22Rv1 (cell line): ENCODE data around the gene C6orf47.

ENCODE experiments used
- H3K27ac ChIP-seq: fragments of 450-650 bp; 2 replicates; pipeline ENCODE4 v1.5.1; 2017
- CTCF ChIP-seq: fragments of 450-650 bp; IDR thresholded peaks from 2 replicates; pipeline ENCODE4 v1.5.1; 2017; ENCODE audit warnings: mild to moderate bottlenecking
- ZFX ChIP-seq: fragments of 450-650 bp; IDR thresholded peaks from 2 replicates; pipeline ENCODE4 v1.6.1; 2017; ENCODE audit warnings: antibody characterized with exemption, borderline replicate concordance

Gene C6orf47

DNA sequence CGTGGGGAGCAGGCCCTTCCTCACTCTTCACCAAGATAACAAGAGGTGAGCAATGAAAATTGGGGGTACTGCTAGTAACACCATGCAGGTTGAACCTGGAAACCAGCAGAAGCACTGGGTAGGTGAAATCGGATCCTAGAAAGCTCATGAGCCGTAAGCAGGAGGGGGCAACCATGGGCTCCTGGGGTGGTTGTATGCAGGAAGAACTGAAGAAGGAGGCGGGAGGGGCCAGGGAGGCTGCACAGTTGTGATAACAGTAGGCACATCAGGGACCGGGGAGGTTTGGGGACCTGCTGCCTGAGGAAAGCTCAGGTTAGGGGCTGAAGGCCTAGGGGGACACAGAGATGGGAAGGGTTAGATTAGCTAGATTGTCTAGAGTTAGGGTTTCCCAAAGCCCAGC is 25.9 kb upstream of the C6orf47 start:
- H3K27ac ChIP-seq, result no peak overlapping the region
- TF ChIP-seq CTCF, result no peak
- TF ChIP-seq ZFX, result no peak

DNA sequence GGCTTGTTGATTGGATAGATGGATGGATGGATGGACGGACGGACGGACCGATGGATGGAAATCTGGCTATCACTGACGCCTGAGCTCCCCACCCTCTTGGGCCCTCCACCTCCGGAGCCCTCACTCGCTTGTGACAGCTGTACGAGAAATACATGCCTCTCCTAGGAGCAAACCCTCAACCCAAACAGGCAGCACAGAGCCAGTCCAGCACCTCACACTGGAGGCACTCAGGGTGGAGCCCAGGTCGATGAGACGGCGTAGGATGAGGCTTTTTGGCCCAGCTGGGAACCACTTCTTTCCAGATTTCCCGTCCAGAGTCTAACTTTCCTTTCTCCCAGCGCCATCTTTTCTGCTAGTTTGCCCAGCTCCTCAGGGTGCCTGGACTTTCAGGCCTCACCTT is 23.0 kb upstream of the C6orf47 start:
- TF ChIP-seq ZFX (no peak), CTCF (no peak)
- H3K27ac ChIP-seq, result no peak overlapping the region

GRCh38 chr6:31681135-31681671 is 20.6 kb upstream of the C6orf47 start:
- peak overlapping the region; percentile 31; the same call in 1 of the 2 replicates for H3K27ac ChIP-seq
- TF ChIP-seq CTCF, result no peak

DNA sequence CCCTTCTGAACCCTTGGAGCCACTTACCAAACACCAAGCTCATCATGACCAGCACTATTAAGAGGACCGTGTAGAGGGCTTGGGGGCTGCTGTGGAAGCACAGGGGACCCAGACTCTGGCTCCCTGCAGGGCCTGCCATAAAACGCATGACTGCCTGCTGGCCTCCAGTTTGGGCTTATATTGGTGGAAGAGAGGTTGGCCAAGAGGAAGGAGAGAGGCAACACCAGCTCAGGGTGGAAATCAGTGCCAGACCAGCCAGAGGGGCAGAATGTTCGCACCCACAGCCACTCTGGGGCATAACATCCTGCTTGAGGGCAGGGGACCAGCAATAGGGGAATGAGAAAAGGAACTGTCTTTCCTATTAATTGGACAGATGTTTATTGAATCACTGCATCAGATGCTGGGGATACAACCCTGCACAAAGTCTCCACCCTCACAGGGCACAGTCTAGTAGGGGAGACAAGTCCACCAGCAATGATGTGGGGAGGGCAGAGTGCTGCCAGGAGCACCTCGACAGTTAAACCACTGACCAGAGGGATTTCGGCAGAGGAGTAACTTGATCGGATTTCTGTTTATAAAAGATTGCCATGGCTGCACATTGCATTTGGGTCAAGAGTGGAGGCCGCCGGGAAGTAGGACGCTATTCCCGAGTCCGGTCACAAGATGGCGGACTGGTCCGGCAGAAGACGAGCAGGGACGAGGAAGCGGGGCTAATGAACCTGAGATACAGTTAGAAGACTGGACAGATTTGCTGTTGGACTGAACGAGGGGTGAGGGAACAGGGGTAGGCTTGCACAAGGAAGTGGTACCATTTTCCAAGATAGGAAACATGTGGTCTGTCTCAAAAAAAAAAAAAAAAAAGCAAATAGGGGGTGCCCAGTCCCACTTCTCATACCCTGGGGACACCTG is 19.9 kb upstream of the C6orf47 start, which contains the start of gene LY6G5C:
Gene LY6G5C (minus strand): TSS at position 842 of the 909 bp plus-strand sequence. CDS start 694 bp downstream, at position 148.
- H3K27ac ChIP-seq, result peak within 1 kb of the TSS; percentile 31; the same call in 1 of the 2 replicates
- no peak for TF ChIP-seq ZFX
- TF ChIP-seq CTCF, result peak; percentile 79

DNA sequence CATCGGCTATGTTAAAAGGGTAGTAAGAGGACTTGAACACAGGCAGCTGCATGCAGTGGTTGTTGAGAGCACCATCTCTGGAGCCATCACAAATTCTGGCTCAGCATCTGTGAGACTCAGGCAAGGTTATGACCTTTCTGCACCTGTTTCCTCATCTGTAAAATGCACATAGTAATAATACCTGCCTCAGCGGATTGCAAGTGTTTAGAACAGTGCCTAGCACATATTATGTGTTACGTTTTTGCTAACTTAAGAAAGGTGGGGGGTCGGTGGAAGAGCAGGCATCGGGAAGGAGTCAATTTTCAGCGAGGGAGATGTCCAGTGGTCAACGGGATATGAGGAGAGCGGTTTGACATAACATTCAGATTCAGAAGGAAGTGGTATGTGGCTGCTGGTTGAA is 17.4 kb upstream of the C6orf47 start:
- H3K27ac ChIP-seq, result no peak overlapping the region
- TF ChIP-seq ZFX (no peak), CTCF (no peak)

GRCh38 chr6:31676904-31677303 is 16.3 kb upstream of the C6orf47 start:
- TF ChIP-seq CTCF (no peak), ZFX (no peak)

GRCh38 chr6:31676322-31676903 is 15.8 kb upstream of the C6orf47 start:
- no peak overlapping the region for H3K27ac ChIP-seq
- TF ChIP-seq ZFX, result no peak
- no peak for TF ChIP-seq CTCF

More at GRCh38 chr6:31676904-31677303, 16.3 kb upstream of the C6orf47 start:
- H3K27ac ChIP-seq, result no peak overlapping the region
